HL-60 (cell line): Measurements from ENCODE around the gene ARHGEF16.

ENCODE experiments used
- DNase-seq, 2 experiments: peaks; one replicate each; pipeline ENCODE4 v3.0.0-alpha.2; 2010 to 2020; ENCODE audit warnings: low read depth in 1 of 2, low spot score in 1 of 2
- H3K27ac ChIP-seq: fragments of 250-450 bp; sonication (Bioruptor Pico); replicated peaks from 2 replicates; pipeline ENCODE4 v1.5.1; 2020; ENCODE audit warnings: mild to moderate bottlenecking, moderate library complexity
- H3K27me3 ChIP-seq: fragments of 250-450 bp; sonication (Bioruptor Pico); 2 replicates; pipeline ENCODE4 v1.5.1; 2021; ENCODE audit warnings: mild to moderate bottlenecking, moderate library complexity; ENCODE audit not compliant: insufficient read depth, poor library complexity, severe bottlenecking
- H3K4me3 ChIP-seq: replicated peaks from 2 replicates; pipeline ENCODE4 v1.5.1; 2011; ENCODE audit warnings: mild to moderate bottlenecking, control low read depth, low read length; ENCODE audit not compliant: insufficient read depth
- CTCF ChIP-seq: IDR thresholded peaks from one replicate; pipeline ENCODE4 v1.5.1; 2011; ENCODE audit warnings: low read length, control low read depth, inconsistent platforms; ENCODE audit not compliant: insufficient read depth
- GABPA ChIP-seq: IDR thresholded peaks from 2 replicates; pipeline ENCODE4 v1.6.1; 2012; ENCODE audit warnings: low read depth
- POLR2AphosphoS5 ChIP-seq: IDR thresholded peaks from 2 replicates; pipeline ENCODE4 v1.6.1; 2012; ENCODE audit warnings: low read depth
- REST ChIP-seq: IDR thresholded peaks from 2 replicates; pipeline ENCODE4 v1.6.1; 2012; ENCODE audit warnings: low read depth; ENCODE audit not compliant: insufficient replicate concordance
- SPI1 ChIP-seq: IDR thresholded peaks from 2 replicates; pipeline ENCODE4 v1.6.1; 2012; ENCODE audit warnings: low read depth, mild to moderate bottlenecking, borderline replicate concordance

The ARHGEF16 gene

GRCh38 chr1:3463408-3463863 is 9.0 kb downstream of the ARHGEF16 start:
- TF ChIP-seq REST, result no peak
- no peak for TF ChIP-seq GABPA
- no peak for TF ChIP-seq SPI1
- TF ChIP-seq CTCF, result no peak
- no peak for TF ChIP-seq POLR2AphosphoS5
- Histone ChIP-seq H3K4me3 (no peak overlapping the region), H3K27ac (no peak overlapping the region), H3K27me3 (peaks cover 2% of the 10 kb centered on the region)
- no peak for DNase-seq

- Histone ChIP-seq H3K27ac (no peak overlapping the region), H3K4me3 (no peak overlapping the region), H3K27me3 (no peaks in the 10 kb centered on the region)
- DNase-seq, result no peak
- no peak for TF ChIP-seq SPI1
- no peak for TF ChIP-seq GABPA
- no peak for TF ChIP-seq POLR2AphosphoS5
- no peak for TF ChIP-seq CTCF
- no peak for TF ChIP-seq REST
Measured at GRCh38 chr1:3463891-3464648, 9.6 kb downstream of the ARHGEF16 start.

GRCh38 chr1:3464649-3465025 is 10.2 kb downstream of the ARHGEF16 start:
- Histone ChIP-seq H3K27ac (no peak overlapping the region), H3K4me3 (no peak overlapping the region), H3K27me3 (no peaks in the 10 kb centered on the region)
- no peak for DNase-seq
- TF ChIP-seq SPI1 (no peak), POLR2AphosphoS5 (no peak), GABPA (no peak), CTCF (no peak), REST (no peak)
